KMS-11 (cell line): ENCODE results near the gene ZSCAN21.
"Not testable (repeated sequence)": the region's sequence is repeated elsewhere in the genome, so short reads cannot be mapped to it uniquely, and the experiment has no call there.

Source experiments
- H2AFZ ChIP-seq: fragments of 200-600 bp; sonication (generic); 2 replicates; pipeline ENCODE4 v1.6.1; 2016; ENCODE audit warnings: antibody characterized with exemption, mixed run types, low read depth
- H3K27ac ChIP-seq: fragments of 200-600 bp; sonication (generic); 2 replicates; pipeline ENCODE4 v1.6.1; 2016; ENCODE audit warnings: mild to moderate bottlenecking, mixed run types
- H3K27me3 ChIP-seq: fragments of 200-600 bp; sonication (generic); 2 replicates; pipeline ENCODE4 v1.6.1; 2017; ENCODE audit warnings: mild to moderate bottlenecking, low read depth, mixed run types, moderate library complexity; ENCODE audit not compliant: insufficient read depth
- H3K36me3 ChIP-seq: fragments of 200-600 bp; sonication (generic); 2 replicates; pipeline ENCODE4 v1.6.1; 2017; ENCODE audit warnings: mild to moderate bottlenecking, mixed run types; ENCODE audit not compliant: insufficient read depth
- H3K4me1 ChIP-seq: fragments of 200-600 bp; sonication (generic); 2 replicates; pipeline ENCODE4 v1.6.1; 2016; ENCODE audit warnings: mild to moderate bottlenecking, low read depth, mixed run types; ENCODE audit not compliant: poor library complexity, severe bottlenecking
- H3K4me2 ChIP-seq: fragments of 200-600 bp; sonication (generic); 2 replicates; pipeline ENCODE4 v1.7.0; 2016; ENCODE audit warnings: mild to moderate bottlenecking, mixed run types
- H3K4me3 ChIP-seq: fragments of 200-600 bp; sonication (generic); IDR thresholded peaks from 2 replicates; pipeline ENCODE4 v1.6.1; 2017; ENCODE audit warnings: low read depth, low read length, mixed read lengths; ENCODE audit not compliant: insufficient read depth
- H3K79me2 ChIP-seq: fragments of 200-600 bp; sonication (generic); 2 replicates; pipeline ENCODE4 v1.6.1; 2016; ENCODE audit warnings: low read depth, mixed run types; ENCODE audit not compliant: insufficient read depth
- H3K9ac ChIP-seq: fragments of 200-600 bp; sonication (generic); 2 replicates; pipeline ENCODE4 v1.6.1; 2016; ENCODE audit warnings: mild to moderate bottlenecking, mixed run types
- H4K20me1 ChIP-seq: fragments of 200-600 bp; sonication (generic); 2 replicates; pipeline ENCODE4 v1.6.1; 2016; ENCODE audit warnings: mild to moderate bottlenecking, mixed run types; ENCODE audit not compliant: insufficient read depth
- TF ChIP-seq, protein P1 (sequence below): fragments of 200-600 bp; sonication (generic); conservative IDR thresholded peaks from 2 replicates; pipeline ENCODE4 v1.6.1; 2017; ENCODE audit warnings: low read depth, mild to moderate bottlenecking, antibody characterized with exemption, low read length, moderate library complexity, mixed read lengths

The ZSCAN21 gene

DNA sequence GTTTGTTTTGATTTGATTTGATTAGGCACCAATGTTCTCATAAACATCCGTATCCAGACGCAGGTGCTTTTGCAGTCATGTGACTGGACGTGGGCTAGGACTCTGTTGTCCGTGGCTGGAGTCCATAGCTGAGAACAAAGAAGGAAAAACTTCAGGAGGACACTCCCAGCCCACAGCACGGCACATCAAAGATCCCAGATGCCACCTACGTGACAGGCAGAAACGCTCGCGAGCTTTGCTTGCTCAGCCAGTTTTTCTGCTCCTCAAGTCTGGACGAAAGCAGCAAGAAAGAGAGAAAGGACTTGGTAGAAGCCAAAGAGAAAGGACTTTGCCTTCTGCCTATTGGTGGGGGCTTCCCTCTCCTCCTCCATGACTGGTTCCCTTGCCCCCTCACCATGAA, 41.0 kb upstream of the ZSCAN21 start:
- H4K20me1 ChIP-seq: no peaks in the 10 kb centered on the region
- H3K4me3 ChIP-seq: no peak overlapping the region
- no peaks in the 10 kb centered on the region for H3K27me3 ChIP-seq
- H3K4me2 ChIP-seq: no peak overlapping the region
- TF ChIP-seq, protein P1, sequence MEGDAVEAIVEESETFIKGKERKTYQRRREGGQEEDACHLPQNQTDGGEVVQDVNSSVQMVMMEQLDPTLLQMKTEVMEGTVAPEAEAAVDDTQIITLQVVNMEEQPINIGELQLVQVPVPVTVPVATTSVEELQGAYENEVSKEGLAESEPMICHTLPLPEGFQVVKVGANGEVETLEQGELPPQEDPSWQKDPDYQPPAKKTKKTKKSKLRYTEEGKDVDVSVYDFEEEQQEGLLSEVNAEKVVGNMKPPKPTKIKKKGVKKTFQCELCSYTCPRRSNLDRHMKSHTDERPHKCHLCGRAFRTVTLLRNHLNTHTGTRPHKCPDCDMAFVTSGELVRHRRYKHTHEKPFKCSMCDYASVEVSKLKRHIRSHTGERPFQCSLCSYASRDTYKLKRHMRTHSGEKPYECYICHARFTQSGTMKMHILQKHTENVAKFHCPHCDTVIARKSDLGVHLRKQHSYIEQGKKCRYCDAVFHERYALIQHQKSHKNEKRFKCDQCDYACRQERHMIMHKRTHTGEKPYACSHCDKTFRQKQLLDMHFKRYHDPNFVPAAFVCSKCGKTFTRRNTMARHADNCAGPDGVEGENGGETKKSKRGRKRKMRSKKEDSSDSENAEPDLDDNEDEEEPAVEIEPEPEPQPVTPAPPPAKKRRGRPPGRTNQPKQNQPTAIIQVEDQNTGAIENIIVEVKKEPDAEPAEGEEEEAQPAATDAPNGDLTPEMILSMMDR: no peak
- H3K79me2 ChIP-seq: no peaks in the 10 kb centered on the region
- no peaks in the 10 kb centered on the region for H3K4me1 ChIP-seq
- no peak overlapping the region for H3K27ac ChIP-seq
- no peaks in the 10 kb centered on the region for H3K36me3 ChIP-seq
- no peak overlapping the region for H2AFZ ChIP-seq
- H3K9ac ChIP-seq: no peak overlapping the region

DNA sequence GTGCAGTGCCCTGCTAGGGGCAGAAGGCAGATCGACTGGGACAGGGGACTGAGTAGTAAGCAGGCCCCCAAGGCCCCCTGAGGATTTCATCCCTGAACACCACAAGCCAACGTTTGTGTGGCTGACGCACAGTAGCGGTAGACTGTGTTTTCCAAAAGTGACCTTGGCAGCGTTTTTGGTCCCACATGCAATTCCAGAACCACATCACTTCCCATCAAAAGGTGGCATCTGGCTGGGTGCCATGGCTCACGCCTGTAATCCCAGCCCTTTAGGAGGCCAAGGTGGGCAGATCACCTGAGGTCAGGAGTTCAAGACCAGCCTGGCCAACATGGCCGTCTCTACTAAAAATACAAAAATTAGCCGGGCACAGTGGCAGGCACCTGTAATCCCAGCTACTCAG, 39.6 kb upstream of the ZSCAN21 start:
- not testable (repeated sequence) for H3K79me2 ChIP-seq, H2AFZ ChIP-seq, H3K27me3 ChIP-seq, H3K4me3 ChIP-seq, H3K4me1 ChIP-seq, H3K36me3 ChIP-seq, H3K27ac ChIP-seq, H3K4me2 ChIP-seq, H3K9ac ChIP-seq, H4K20me1 ChIP-seq

DNA sequence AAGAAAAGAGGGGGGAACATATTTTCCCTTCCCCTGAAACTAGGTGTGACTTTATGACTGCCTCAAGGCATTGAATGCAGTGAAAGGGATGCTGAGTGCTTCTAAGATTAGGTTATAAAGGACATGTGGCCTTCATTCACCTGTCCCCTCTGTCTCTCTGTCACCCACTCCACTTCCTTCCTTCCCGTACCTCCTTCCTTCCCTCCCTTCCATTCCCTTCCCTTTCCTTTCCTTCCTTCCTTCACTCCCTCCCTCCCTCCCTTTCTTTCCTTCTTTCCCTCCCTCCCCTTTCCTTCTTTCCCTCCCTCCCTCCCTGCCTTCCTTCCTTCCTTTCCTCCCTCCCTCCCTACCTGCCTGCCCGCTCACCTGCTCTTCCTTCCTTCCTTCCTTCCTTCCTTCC, 38.7 kb upstream of the ZSCAN21 start:
- no peak overlapping the region for H3K4me2 ChIP-seq
- no peaks in the 10 kb centered on the region for H4K20me1 ChIP-seq
- H3K79me2 ChIP-seq: peaks cover 3% of the 10 kb centered on the region; the same call in 1 of the 2 replicates
- H3K27me3 ChIP-seq: no peaks in the 10 kb centered on the region
- no peak overlapping the region for H3K9ac ChIP-seq
- H3K36me3 ChIP-seq: no peaks in the 10 kb centered on the region
- no peak overlapping the region for H3K4me3 ChIP-seq
- TF ChIP-seq, protein P1: no peak
- H3K27ac ChIP-seq: no peak overlapping the region
- peaks cover 4% of the 10 kb centered on the region for H3K4me1 ChIP-seq
- H2AFZ ChIP-seq: no peak overlapping the region

DNA sequence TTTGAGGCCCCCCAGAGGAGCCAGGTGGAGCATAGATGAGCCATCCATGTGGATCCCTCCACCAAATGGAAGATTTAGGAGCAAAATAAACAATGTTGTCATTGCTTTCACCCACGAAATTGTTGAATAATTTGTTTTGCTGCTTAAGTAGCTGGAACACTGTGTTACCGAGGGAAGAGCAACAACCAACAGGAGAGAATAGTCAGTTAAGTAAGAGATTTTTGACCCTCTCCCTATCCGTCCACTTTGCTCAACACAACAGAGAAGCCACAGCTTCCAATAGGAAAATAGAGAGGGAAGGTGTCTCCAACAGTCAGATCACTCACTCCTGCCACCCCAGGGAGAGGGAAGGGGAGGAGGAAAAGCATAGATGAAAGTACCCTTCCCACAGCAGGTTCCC, 38.1 kb upstream of the ZSCAN21 start:
- H3K4me1 ChIP-seq: peaks cover 6% of the 10 kb centered on the region
- peaks cover 9% of the 10 kb centered on the region for H3K79me2 ChIP-seq
- H3K27me3 ChIP-seq: no peaks in the 10 kb centered on the region
- no peaks in the 10 kb centered on the region for H4K20me1 ChIP-seq
- no peak overlapping the region for H3K4me3 ChIP-seq
- H3K9ac ChIP-seq: no peak overlapping the region
- no peaks in the 10 kb centered on the region for H3K36me3 ChIP-seq
- H2AFZ ChIP-seq: no peak overlapping the region
- H3K4me2 ChIP-seq: no peak overlapping the region
- TF ChIP-seq, protein P1: no peak
- no peak overlapping the region for H3K27ac ChIP-seq

DNA sequence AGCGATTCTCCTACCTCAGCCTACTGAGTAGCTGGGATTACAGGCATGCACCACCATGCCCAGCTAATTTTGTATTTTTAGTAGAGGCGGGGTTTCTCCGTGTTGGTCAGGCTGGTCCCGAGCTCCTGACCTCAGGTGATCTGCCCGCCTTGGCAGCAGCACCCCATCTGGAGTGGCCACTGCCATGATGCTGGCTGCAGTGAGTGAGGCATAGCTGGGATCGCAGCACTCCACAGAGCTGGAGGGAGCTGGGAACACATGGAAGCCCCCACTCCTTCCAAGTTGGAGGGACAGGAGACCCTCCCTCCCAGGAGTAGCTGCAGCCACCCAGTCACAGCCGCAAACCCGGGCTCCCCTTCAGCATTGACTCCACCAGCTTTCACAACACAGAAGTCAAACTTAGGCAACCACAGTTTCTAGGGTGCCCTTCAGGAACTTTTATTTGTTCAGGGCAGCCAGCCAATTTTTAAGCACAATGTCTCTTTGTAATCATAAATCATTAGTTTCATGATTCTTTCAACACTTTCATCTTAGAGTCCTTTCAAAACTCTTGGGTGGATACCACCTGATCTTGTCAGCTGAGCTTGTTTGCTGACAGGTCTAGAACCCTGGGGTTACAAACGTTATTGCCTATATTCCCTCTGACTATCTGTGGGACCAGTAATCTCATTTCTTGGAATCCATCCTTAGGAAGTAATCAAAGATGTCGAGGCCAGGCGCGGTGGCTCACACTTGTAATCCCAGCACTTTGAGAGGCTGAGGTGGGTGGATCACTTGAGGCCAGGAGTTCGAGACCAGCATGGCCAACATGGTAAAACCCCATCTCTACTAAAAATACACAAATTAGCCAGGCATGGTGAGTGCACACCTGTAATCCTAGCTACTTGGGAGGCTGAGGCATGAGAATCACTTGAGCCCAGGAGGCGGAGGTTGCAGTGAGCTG, 36.9 kb upstream of the ZSCAN21 start:
- H3K4me2 ChIP-seq: not testable (repeated sequence)

More for the DNA sequence above, 36.9 kb upstream of the ZSCAN21 start:
- not testable (repeated sequence) for H3K9ac ChIP-seq, H2AFZ ChIP-seq, H4K20me1 ChIP-seq, H3K36me3 ChIP-seq, H3K27me3 ChIP-seq, H3K27ac ChIP-seq, H3K4me3 ChIP-seq
- Histone ChIP-seq H3K79me2 (peaks cover 20% of the 10 kb centered on the region), H3K4me1 (peaks cover 13% of the 10 kb centered on the region)
